HG02938 (cell line): ENCODE data around the gene CWH43.
A peak's percentile ranks its signal among the peaks of the same experiment; 100 is the strongest.
"Not testable (repeated sequence)": the region's sequence is repeated elsewhere in the genome, so short reads cannot be mapped to it uniquely, and the experiment has no call there.

Source experiments
- ATAC-seq: cut with Tn5 transposase; IDR thresholded peaks from one replicate; pipeline ENCODE4 v1.9.1; 2021; ENCODE audit warnings: mild to moderate bottlenecking, moderate library complexity; ENCODE audit not compliant: unreplicated experiment

CWH43 gene

GRCh38 chr4:48974979-48975640 lies 11.0 kb upstream of the CWH43 start:
- ATAC-seq = no peak

DNA sequence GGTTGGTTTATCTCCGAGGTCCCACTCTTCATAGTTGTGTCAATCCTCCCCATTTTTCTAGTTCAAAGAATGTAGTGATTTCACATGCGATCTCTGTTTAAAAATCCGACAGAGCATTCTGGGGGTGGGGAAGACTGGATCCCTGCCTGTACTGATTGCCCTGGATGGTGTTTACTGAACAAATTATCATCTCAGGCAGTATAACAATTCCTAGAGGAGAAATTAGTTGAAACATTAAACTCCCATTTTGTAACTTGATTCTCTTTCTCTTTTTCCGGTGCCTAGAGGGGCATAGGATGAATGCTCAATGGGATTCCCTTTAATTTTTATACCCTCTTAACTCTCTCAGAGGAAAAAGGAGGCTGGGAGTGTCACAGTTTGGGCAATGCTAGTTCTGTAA lies 10.0 kb upstream of the CWH43 start:
- no peak for ATAC-seq

GRCh38 chr4:48979914-48980579 lies 6.0 kb upstream of the CWH43 start:
- ATAC-seq = no peak

- not testable (repeated sequence) for ATAC-seq
Measured at GRCh38 chr4:48984005-48984404, 2.1 kb upstream of the CWH43 start.

GRCh38 chr4:48985602-48985975 lies 486 bp upstream of the CWH43 start:
- ATAC-seq = no peak

- ATAC-seq = no peak
Measured at GRCh38 chr4:48986654-48987164, 634 bp downstream of the CWH43 start.

DNA sequence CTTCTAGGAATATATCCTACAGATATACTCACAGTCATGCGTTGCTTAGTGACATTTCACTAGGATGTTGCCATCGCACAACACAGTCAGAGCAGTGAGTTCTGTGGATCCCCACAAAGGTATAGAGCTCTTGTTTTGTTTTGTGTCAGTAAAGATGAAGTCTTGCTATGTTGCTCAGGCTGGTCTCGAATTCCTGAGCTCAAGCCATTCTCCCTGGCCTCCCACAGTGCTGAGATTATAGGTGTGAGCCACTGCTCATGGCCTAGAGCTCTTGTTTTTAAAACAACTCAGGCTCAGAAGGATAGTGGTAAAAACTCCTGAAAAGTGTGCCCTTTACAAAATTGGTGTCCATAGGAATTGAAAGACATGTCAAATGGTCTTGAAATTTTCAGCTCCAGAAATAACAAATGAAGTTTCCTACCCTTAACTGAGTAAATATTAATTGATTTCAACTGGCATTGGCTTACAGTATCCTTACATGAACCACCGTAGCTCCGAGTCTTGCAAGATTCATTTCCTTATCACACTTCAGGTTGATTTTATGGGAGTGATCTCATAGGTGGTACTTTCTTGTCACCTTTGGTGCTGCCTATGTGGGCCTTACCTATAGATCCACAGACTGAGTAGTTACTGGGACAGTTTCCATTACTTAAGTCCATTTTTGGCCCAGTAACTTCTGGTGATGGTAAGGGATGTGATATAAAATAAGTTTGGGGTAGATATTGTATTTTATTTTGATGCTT lies 3.6 kb downstream of the CWH43 start:
- no peak for ATAC-seq

- ATAC-seq = no peak
Measured at GRCh38 chr4:48991357-48991756, 5.3 kb downstream of the CWH43 start.

GRCh38 chr4:48997962-48998361 lies 11.9 kb downstream of the CWH43 start:
- ATAC-seq = no peak

DNA sequence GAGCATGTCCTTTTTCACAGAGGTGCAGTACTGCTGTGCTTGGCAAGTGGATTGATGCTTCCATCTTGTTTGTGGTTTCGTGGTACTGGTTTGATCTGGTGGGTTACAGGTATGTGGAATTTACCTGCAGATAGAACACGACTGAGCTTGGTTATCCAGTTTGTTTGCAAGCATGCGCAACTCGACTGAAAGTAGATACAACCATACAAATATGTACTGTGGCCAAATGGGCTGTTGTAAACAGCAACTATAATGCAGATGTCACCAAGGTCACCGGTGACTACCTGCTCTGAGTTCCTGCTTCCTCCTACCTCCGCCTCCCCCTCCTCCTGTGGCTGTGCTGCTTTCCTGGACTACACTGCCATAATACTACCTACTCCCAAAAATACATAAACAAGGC lies 12.4 kb downstream of the CWH43 start:
- no peak for ATAC-seq

GRCh38 chr4:49000806-49001205 lies 14.7 kb downstream of the CWH43 start:
- no peak for ATAC-seq

DNA sequence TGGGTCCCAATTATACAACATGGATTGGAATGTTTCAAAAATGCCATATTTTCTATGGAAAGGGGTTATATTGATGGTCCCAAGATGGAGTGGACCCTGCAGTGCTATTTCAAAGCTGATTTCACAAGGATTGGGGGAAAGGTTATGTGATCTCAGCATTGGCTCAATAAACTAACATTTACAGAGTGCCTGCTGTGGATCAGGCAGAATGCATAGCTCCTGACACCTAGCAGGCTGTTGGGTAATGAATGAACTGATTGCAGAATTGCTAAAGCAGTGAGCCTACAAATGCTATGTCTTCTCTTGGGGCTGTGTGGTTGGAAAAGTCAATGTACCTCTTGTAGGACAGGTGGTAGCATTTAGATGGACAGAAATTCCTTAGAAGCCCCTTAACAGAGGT lies 16.9 kb downstream of the CWH43 start:
- no peak for ATAC-seq

DNA sequence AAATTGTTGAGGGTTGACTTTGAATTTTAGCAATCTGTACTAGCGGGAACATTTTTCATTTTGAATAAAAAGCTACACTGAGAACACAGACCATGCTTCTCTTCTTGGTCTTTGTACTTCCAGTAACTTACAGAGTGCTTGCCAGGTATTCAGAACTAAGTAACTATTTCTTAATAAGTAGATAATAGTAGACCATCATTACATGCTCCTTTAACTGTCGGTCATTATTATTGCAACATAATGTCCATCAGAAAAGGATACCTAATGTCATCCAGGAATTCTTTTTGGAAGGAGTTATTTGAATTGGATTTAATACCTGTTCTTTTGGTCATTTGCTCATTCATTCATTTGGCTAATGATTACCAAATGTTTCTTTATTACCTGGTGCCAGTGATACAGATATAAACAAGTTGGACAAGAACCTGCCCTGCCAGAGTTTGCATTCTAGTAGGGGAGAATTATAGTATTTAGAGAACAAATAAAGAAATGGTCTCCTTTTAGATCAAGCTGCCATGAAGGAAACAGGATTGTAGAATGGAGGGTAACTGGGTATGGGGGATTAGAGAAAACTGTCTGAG lies 32.7 kb downstream of the CWH43 start:
- ATAC-seq = no peak

DNA sequence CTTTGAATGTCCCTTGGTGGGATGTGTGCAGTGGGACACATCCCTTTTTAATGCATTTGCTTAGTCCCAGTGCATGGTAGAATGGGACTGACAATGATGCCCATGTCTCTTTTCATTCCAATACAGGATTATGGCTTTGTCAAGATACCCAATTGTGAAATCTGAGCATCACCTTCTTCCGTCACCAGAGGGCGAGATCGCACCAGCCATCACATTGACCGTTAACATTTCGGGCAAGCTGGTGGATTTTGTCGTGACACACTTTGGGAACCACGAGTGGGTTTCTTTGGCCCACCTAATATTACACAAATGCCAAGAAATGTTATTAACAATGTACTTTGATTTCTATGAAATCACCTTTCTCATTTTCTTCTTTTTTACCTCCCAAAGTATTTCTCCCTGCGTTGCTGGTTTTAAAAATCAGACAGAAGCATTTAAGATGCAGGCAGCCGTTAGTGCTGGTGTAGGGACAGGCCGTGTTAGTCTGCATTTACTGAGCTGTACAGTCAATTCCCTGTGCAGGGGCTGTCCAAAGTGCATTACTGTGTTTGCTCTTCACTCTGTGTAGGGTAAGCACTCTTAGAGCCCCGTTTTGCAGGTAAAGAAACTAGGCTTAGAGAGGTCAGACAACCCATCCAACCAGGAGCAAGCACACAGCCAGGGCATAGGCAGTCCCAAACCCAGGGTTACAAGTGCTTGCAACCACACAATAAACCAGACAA lies 46.5 kb downstream of the CWH43 start:
- ATAC-seq = peak; percentile 62

- no peak for ATAC-seq
Measured at GRCh38 chr4:49036528-49036927, 50.5 kb downstream of the CWH43 start.

GRCh38 chr4:49044270-49044669 lies 58.2 kb downstream of the CWH43 start:
- ATAC-seq = no peak

DNA sequence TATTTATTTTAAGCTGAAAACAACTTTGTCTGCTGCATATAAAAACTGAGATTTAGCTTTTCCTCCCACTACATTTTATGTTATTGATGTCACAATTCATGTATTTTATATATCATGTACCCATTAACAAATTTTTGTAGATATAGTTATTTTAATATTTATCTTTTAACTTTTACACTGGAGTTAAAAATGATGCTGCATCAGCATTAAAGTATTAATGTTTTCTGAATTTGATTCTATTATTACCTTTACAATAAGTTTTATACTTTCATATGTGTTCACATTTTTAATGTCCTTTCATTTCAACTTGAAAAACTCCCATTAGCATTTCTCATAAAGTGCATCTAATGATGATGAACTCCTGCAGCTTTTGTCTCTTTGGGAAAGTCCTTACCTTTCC lies 72.2 kb downstream of the CWH43 start:
- no peak for ATAC-seq

- ATAC-seq = no peak
Measured at GRCh38 chr4:49063670-49064069, 77.6 kb downstream of the CWH43 start.

- ATAC-seq = not testable (repeated sequence)
Measured at GRCh38 chr4:49072196-49072595, 86.1 kb downstream of the CWH43 start.

- ATAC-seq = not testable (repeated sequence)
Measured at GRCh38 chr4:49091883-49092282, 105.8 kb downstream of the CWH43 start.

DNA sequence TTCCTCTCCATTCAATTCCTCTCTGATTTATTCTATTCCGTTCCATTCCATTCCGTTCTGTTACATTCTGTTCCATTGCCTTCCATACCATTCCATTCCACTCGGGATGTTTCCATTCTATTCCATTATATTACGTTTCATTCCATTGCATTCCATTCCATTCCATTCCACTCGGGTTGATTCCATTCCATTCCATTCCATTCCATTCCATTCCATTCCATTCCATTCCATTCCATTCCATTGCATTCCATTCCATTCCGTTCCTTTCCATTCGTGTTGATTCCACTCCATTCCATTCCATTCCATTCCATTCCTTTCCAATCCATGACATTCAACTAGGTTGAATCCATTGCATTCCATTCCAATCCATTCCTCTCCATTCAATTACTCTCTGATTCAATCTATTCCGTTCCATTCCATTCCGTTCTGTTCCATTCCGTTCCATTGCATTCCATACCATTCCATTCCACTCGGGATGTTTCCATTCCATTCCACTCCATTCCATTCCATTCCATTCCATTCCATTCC lies 106.6 kb downstream of the CWH43 start:
- peak; percentile 49 for ATAC-seq
